Breast epithelium (tissue), 3 donors: ENCODE data around the gene ATXN3.

Experiments used
- POLR2A ChIP-seq: fragments of 450-650 bp; IDR thresholded peaks from one replicate; pipeline ENCODE4 v1.6.1; 2016; ENCODE audit warnings: antibody characterized with exemption, mild to moderate bottlenecking, moderate library complexity
- POLR2AphosphoS5 ChIP-seq, 3 donors: sonication (generic); formaldehyde crosslinking; IDR thresholded peaks; one replicate each; pipeline ENCODE4 v1.6.1; 2017; ENCODE audit warnings: antibody characterized with exemption in 3 of 3

DNA sequence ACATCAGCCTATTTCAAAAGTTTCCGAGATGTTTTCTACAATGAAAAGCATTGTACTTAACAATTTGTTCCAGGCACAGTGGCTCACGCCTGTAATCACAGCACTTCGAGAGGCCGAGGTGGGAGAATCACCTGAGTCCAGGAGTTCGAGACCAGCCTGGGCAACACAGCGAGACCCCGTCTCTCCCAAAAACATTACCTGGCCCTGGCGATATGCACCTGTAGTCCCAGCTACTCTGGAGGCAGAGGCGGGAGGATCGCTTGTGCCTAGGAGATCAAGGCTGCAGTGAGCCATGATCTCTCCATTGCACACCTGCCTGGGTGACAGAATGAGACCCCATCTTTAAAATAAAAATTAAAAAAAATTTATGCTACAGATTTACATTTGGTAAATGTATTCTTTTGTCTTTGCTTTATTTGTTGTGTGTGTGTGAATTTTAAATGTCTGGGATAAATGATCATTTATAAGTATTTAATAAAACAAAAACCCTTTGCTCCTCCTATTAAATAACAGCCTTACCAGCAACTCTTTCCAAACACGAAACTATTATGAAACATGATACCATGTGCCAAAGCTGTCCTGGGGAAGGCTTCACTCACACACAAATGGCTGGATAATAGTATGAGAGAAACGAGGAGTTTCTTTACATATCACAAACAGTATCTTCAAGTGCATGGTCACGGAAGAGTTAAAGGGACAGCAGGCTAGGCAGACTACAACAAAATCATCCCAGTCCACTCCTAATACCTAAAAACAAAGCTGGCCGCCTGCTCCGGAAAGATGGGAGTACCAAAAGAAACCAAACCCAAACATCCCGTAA is 1.1 kb downstream of the ATXN3 start:
- no peak for TF ChIP-seq POLR2A
- no peak for TF ChIP-seq POLR2AphosphoS5 (IDR thresholded peaks at IDR 0.05)
